Stimulated activated CD4-positive, alpha-beta T cell treated with anti-CD3 and anti-CD28 coated beads, Interleukin-4, amount 100 ng/mL, for 48 hours (primary cell): ENCODE data around the gene FREM1.
"Not testable (repeated sequence)": the region's sequence is repeated elsewhere in the genome, so short reads cannot be mapped to it uniquely, and the experiment has no call there.

ENCODE experiments used
- DNase-seq, 2 donors: peaks; one replicate each; pipeline ENCODE4 v3.0.0-alpha.2; 2020; ENCODE audit warnings: low read depth in 2 of 2

Gene FREM1

GRCh38 chr9:14909961-14910805 lies at the start of gene FREM1:
TSS of gene FREM1 (minus strand) at chr9:14910428. CDS start at chr9:14868977, 41,451 bp downstream.
- no peak for DNase-seq

- DNase-seq, result no peak
Measured at GRCh38 chr9:14958989-14959388, 48.8 kb upstream of the FREM1 start.

- DNase-seq, result no peak
Measured at GRCh38 chr9:14957109-14957508, 46.9 kb upstream of the FREM1 start.

- DNase-seq, result no peak
Measured at GRCh38 chr9:14956208-14956607, 46.0 kb upstream of the FREM1 start.

- no peak for DNase-seq
Measured at GRCh38 chr9:14945351-14945750, 35.1 kb upstream of the FREM1 start.

- no peak for DNase-seq
Measured at GRCh38 chr9:14941501-14942405, 31.5 kb upstream of the FREM1 start.

- DNase-seq, result no peak
Measured at GRCh38 chr9:14939378-14939777, 29.1 kb upstream of the FREM1 start.

- no peak for DNase-seq
Measured at GRCh38 chr9:14937216-14937615, 27.0 kb upstream of the FREM1 start.

GRCh38 chr9:14936491-14936890 lies 26.3 kb upstream of the FREM1 start:
- DNase-seq, result no peak

- no peak for DNase-seq
Measured at GRCh38 chr9:14935964-14936363, 25.7 kb upstream of the FREM1 start.

- no peak for DNase-seq
Measured at GRCh38 chr9:14935106-14935751, 25.0 kb upstream of the FREM1 start.

- no peak for DNase-seq
Measured at GRCh38 chr9:14932641-14933040, 22.4 kb upstream of the FREM1 start.

- DNase-seq, result no peak
Measured at GRCh38 chr9:14932231-14932630, 22.0 kb upstream of the FREM1 start.

- no peak for DNase-seq
Measured at GRCh38 chr9:14926941-14927624, 16.9 kb upstream of the FREM1 start.

- DNase-seq, result no peak
Measured at GRCh38 chr9:14924230-14925219, 14.3 kb upstream of the FREM1 start.

- DNase-seq, result no peak
Measured at GRCh38 chr9:14923701-14924100, 13.5 kb upstream of the FREM1 start.

- not testable (repeated sequence) for DNase-seq
Measured at GRCh38 chr9:14920805-14921204, 10.6 kb upstream of the FREM1 start.

GRCh38 chr9:14913366-14913765 lies 3.1 kb upstream of the FREM1 start:
- no peak for DNase-seq

- no peak for DNase-seq
Measured at GRCh38 chr9:14912859-14913258, 2.6 kb upstream of the FREM1 start.

- no peak for DNase-seq
Measured at GRCh38 chr9:14911046-14911445, 818 bp upstream of the FREM1 start.
